HCT116 (cell line): ENCODE data around the gene SCGB3A1. TPM values are rescaled to one million over a fixed set of nuclear protein-coding genes. Genes with fewer than 3 reads are reported as not detected.

Experiments used
- ATAC-seq: fragments of 200-7000 bp; cut with Tn5 transposase; 2 replicates; pipeline ENCODE4 v1.9.1; 2020; ENCODE audit warnings: mild to moderate bottlenecking, moderate library complexity
- BruUV-seq: library from RNA; stranded (reverse); fragments of 400-500 nt; replicated peaks from 2 replicates; lab custom pipeline; 2021; lab: Mats Ljungman, UMichigan
- CTCF ChIA-PET: fragments of 300-600 bp; sonication (Branson Sonifier 250); formaldehyde crosslinking; loops from one replicate; lab custom pipeline; 2021; ENCODE audit warnings: antibody characterized with exemption; lab: Charles Lee
- POLR2A ChIA-PET: fragments of 300-600, 350-600 bp; sonication (Branson Sonifier 250); formaldehyde crosslinking; loops from one replicate; lab custom pipeline; 2021; ENCODE audit warnings: antibody characterized with exemption; lab: Charles Lee
- RAD21 ChIA-PET, 2 experiments: fragments of 300-600 bp; sonication (Branson Sonifier 250); formaldehyde crosslinking; loops; one replicate each; lab custom pipeline; 2023; ENCODE audit warnings: low total read pairs in 2 of 2; ENCODE audit not compliant: uncharacterized antibody in 2 of 2, unreplicated experiment in 2 of 2, low non-redundant PET in 1 of 2; lab: Charles Lee
- DNase-seq: peaks from one replicate; pipeline ENCODE4 v3.0.0-alpha.2; 2010; ENCODE audit warnings: low read depth, low spot score
- H2AFZ ChIP-seq: fragments of 200-600 bp; shearing (Covaris generic), sonication (generic); 2 replicates; pipeline ENCODE4 v1.6.1; 2017; ENCODE audit warnings: low read depth, mixed run types, mixed read lengths, antibody characterized with exemption, low read length; ENCODE audit not compliant: poor library complexity, severe bottlenecking
- H3K27ac ChIP-seq: 2 replicates; pipeline ENCODE4 v1.5.1; 2012; ENCODE audit warnings: low read depth, low read length
- H3K27me3 ChIP-seq: fragments of 200-600 bp; sonication (generic); 2 replicates; pipeline ENCODE4 v1.6.1; 2016; ENCODE audit warnings: mixed run types, low read length, mixed read lengths; ENCODE audit not compliant: insufficient read depth
- H3K36me3 ChIP-seq, 2 experiments: fragments of 200-500 bp in 1 of 2; fragments of 200-600 bp in 1 of 2; sonication (Bioruptor generic) in 1 of 2; sonication (generic) in 1 of 2; 2 replicates each; pipeline versions ENCODE4 v1.5.1 to v1.6.1; 2014 to 2016; ENCODE audit warnings: low read length in 2 of 2, inconsistent platforms in 1 of 2, mixed read lengths in 1 of 2, mixed run types in 1 of 2; ENCODE audit not compliant: insufficient read depth in 2 of 2, control insufficient read depth in 1 of 2
- H3K4me1 ChIP-seq, 2 experiments: fragments of 200-600 bp in 1 of 2; sonication (generic) in 1 of 2; 2 replicates each; pipeline versions ENCODE4 v1.5.1 to v1.6.1; 2012 to 2017; ENCODE audit warnings: low read length in 2 of 2, inconsistent platforms in 1 of 2, mild to moderate bottlenecking in 1 of 2, mixed read lengths in 1 of 2, mixed run types in 1 of 2, moderate library complexity in 1 of 2; ENCODE audit not compliant: insufficient read depth in 2 of 2, control insufficient read depth in 1 of 2
- H3K4me2 ChIP-seq: fragments of 200-600 bp; sonication (generic); 2 replicates; pipeline ENCODE4 v1.6.1; 2017; ENCODE audit warnings: mixed run types, low read length, mixed read lengths
- H3K4me3 ChIP-seq, 2 experiments: fragments of 200-600 bp in 1 of 2; sonication (generic) in 1 of 2; replicated peaks in 1 of 2; 2 replicates each; pipeline ENCODE4 v1.5.1; 2011 to 2016; ENCODE audit warnings: low read length in 2 of 2, control low read depth in 1 of 2, low read depth in 1 of 2, mild to moderate bottlenecking in 1 of 2, mixed read lengths in 1 of 2, mixed run types in 1 of 2
- H3K79me2 ChIP-seq: fragments of 200-600 bp; sonication (generic); 2 replicates; pipeline ENCODE4 v1.6.1; 2017; ENCODE audit warnings: mild to moderate bottlenecking, mixed run types, low read length, moderate library complexity, mixed read lengths; ENCODE audit not compliant: insufficient read depth
- H3K9ac ChIP-seq: fragments of 200-600 bp; sonication (generic); 2 replicates; pipeline ENCODE4 v1.6.1; 2016; ENCODE audit warnings: low read length, mixed read lengths
- H3K9me2 ChIP-seq: fragments of 200-600 bp; sonication (generic), shearing (Covaris generic); 2 replicates; pipeline ENCODE4 v1.6.1; 2017; ENCODE audit warnings: mixed run types, mild to moderate bottlenecking, moderate library complexity; ENCODE audit not compliant: insufficient read depth
- H3K9me3 ChIP-seq, 2 experiments: fragments of 200-500 bp in 1 of 2; fragments of 200-600 bp in 1 of 2; sonication (Bioruptor generic) in 1 of 2; sonication (generic) in 1 of 2; 2 replicates each; pipeline ENCODE4 v1.6.1; 2014 to 2017; ENCODE audit warnings: low read length in 2 of 2, mixed read lengths in 2 of 2, inconsistent platforms in 1 of 2, low read depth in 1 of 2, mild to moderate bottlenecking in 1 of 2, mixed run types in 1 of 2, moderate library complexity in 1 of 2; ENCODE audit not compliant: control insufficient read depth in 1 of 2, insufficient read depth in 1 of 2
- H4K20me1 ChIP-seq: fragments of 200-600 bp; sonication (generic), shearing (Covaris generic); 2 replicates; pipeline ENCODE4 v1.6.1; 2017; ENCODE audit warnings: mixed run types, mild to moderate bottlenecking, moderate library complexity; ENCODE audit not compliant: insufficient read depth
- EGR1 ChIP-seq: IDR thresholded peaks from 2 replicates; pipeline ENCODE4 v1.6.1; 2012; ENCODE audit warnings: low read depth
- JUND ChIP-seq: IDR thresholded peaks from 2 replicates; pipeline ENCODE4 v1.6.1; 2012
- RAD21 ChIP-seq: IDR thresholded peaks from 2 replicates; pipeline ENCODE4 v1.6.1; 2012; ENCODE audit warnings: low read depth, mild to moderate bottlenecking
- TCF7L2 ChIP-seq: IDR thresholded peaks from 2 replicates; pipeline ENCODE4 v1.7.0; 2011; ENCODE audit warnings: borderline replicate concordance, inconsistent platforms; ENCODE audit not compliant: insufficient read depth, insufficient read length; ENCODE audit errors: extremely low read depth
- intact Hi-C: fragments of 100-400 bp; cut with micrococcal nuclease; formaldehyde crosslinking; loops from 2 replicates; pipeline ENCODE4 v1.10.0; 2022
- total RNA-seq: library from RNA; stranded (reverse); gene quantifications from one replicate; pipeline ENCODE4 v1.2.1, GENCODE V29; 2021; ENCODE audit not compliant: unreplicated experiment
- TF ChIP-seq, protein P1 (sequence below): IDR thresholded peaks from 2 replicates; pipeline ENCODE4 v1.6.1; 2012
- TF ChIP-seq, protein P2 (sequence below), 3 experiments: fragments of 200-600 bp in 1 of 3; sonication (generic) in 1 of 3; IDR thresholded peaks in 2 of 3; conservative IDR thresholded peaks in 1 of 3; 2 replicates each; pipeline ENCODE4 v1.5.1; 2012 to 2017; ENCODE audit warnings: low read depth in 2 of 3, low read length in 2 of 3, antibody characterized with exemption in 1 of 3, borderline replicate concordance in 1 of 3, control low read depth in 1 of 3, mild to moderate bottlenecking in 1 of 3, mixed read lengths in 1 of 3, mixed run types in 1 of 3, moderate library complexity in 1 of 3; ENCODE audit not compliant: insufficient read depth in 1 of 3
- TF ChIP-seq, protein P3 (sequence below): IDR thresholded peaks from 2 replicates; pipeline ENCODE4 v1.6.1; 2012; ENCODE audit warnings: low read depth

SCGB3A1 gene
- total RNA-seq, 1 experiment from 2014 or later = not detected

DNA sequence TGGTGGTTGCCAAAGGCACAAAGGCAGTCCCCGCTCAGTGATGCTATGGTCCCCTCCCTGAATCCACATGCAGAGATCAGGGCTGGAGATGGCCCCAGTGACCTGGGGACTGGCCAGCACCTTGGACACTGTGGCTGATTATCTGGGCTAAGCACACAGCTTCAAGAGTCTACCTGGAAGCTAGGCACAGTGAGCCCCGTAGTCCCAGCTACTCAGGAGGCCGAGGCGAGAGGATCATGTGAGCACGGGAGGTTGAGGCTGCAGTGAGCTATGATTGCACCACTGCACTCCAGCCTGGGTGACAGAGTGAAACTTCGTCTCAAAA is 8.3 kb upstream of the SCGB3A1 start (continued):
- no peak for TF ChIP-seq JUND
- TF ChIP-seq, protein P1, sequence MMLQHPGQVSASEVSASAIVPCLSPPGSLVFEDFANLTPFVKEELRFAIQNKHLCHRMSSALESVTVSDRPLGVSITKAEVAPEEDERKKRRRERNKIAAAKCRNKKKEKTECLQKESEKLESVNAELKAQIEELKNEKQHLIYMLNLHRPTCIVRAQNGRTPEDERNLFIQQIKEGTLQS = no peak

DNA sequence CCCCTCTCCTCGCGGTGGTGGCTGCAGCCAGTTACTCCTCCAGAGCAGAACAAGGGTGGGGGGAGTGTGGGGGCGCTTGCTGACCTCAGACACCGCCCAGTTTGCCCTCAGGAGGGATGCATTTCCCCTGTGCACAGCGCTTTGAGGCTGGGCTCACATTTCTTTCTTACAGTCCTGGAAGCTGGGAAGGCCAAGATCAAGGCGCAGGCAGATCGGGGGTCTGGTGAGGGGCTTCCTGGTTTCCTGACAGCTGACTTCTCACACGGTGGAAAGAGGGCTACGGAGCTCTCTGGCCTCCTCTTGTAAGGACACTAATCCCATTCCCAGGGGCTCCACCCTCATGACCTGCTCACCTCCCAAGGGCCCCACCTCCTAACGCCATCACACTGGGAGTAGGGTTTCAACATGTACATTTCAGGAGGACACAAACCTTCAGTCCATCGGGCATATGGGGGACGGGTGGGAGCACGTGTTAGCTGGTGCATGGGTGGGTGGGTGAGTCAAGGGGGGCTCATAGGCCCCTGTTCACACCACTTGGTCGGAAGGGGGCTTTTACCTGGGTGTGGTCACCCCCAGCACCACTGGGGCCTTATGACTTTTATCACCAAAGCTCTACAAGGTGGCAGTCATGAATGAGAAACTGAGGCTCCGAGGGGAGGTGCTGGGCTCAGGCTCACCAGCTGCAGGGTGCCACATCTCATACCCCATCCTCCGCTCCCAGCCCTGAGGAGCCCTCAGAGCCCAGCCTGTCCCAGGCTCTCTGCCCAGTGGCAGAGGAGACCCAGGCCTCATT is 7.7 kb upstream of the SCGB3A1 start:
- ChIA-PET CTCF (no interaction called here), POLR2A (no interaction called here), RAD21 (no interaction called here)
- Histone ChIP-seq H3K4me2 (no peak overlapping the region), H2AFZ (no peak overlapping the region), H3K9me3 (no peaks in the 10 kb centered on the region), H3K27ac (no peak overlapping the region), H4K20me1 (no peaks in the 10 kb centered on the region), H3K9me2 (no peaks in the 10 kb centered on the region), H3K9ac (no peak overlapping the region), H3K4me1 (no peaks in the 10 kb centered on the region), H3K79me2 (no peaks in the 10 kb centered on the region), H3K27me3 (no peaks in the 10 kb centered on the region), H3K4me3 (no peak overlapping the region), H3K36me3 (no peaks in the 10 kb centered on the region)
- no TSS peak for BruUV-seq
- DNase-seq = no peak
- intact Hi-C loops = no loop called here
- ATAC-seq = no peak
- TF ChIP-seq RAD21 (no peak), EGR1 (no peak), TCF7L2 (no peak)
- TF ChIP-seq, protein P2, sequence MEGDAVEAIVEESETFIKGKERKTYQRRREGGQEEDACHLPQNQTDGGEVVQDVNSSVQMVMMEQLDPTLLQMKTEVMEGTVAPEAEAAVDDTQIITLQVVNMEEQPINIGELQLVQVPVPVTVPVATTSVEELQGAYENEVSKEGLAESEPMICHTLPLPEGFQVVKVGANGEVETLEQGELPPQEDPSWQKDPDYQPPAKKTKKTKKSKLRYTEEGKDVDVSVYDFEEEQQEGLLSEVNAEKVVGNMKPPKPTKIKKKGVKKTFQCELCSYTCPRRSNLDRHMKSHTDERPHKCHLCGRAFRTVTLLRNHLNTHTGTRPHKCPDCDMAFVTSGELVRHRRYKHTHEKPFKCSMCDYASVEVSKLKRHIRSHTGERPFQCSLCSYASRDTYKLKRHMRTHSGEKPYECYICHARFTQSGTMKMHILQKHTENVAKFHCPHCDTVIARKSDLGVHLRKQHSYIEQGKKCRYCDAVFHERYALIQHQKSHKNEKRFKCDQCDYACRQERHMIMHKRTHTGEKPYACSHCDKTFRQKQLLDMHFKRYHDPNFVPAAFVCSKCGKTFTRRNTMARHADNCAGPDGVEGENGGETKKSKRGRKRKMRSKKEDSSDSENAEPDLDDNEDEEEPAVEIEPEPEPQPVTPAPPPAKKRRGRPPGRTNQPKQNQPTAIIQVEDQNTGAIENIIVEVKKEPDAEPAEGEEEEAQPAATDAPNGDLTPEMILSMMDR (IDR thresholded peaks at IDR 0.05 in 2 of 3, conservative IDR thresholded peaks at IDR 0.05 in 1 of 3; ENCODE audit: borderline replicate concordance in 1 of 3, insufficient read depth in 1 of 3, low read depth in 2 of 3, low read length in 2 of 3) = no peak
- TF ChIP-seq, protein P3, sequence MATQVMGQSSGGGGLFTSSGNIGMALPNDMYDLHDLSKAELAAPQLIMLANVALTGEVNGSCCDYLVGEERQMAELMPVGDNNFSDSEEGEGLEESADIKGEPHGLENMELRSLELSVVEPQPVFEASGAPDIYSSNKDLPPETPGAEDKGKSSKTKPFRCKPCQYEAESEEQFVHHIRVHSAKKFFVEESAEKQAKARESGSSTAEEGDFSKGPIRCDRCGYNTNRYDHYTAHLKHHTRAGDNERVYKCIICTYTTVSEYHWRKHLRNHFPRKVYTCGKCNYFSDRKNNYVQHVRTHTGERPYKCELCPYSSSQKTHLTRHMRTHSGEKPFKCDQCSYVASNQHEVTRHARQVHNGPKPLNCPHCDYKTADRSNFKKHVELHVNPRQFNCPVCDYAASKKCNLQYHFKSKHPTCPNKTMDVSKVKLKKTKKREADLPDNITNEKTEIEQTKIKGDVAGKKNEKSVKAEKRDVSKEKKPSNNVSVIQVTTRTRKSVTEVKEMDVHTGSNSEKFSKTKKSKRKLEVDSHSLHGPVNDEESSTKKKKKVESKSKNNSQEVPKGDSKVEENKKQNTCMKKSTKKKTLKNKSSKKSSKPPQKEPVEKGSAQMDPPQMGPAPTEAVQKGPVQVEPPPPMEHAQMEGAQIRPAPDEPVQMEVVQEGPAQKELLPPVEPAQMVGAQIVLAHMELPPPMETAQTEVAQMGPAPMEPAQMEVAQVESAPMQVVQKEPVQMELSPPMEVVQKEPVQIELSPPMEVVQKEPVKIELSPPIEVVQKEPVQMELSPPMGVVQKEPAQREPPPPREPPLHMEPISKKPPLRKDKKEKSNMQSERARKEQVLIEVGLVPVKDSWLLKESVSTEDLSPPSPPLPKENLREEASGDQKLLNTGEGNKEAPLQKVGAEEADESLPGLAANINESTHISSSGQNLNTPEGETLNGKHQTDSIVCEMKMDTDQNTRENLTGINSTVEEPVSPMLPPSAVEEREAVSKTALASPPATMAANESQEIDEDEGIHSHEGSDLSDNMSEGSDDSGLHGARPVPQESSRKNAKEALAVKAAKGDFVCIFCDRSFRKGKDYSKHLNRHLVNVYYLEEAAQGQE = no peak
